ENCODE measurements around the gene MVK.

The MVK gene

GRCh38 chr12:109567967-109568366, 5.6 kb upstream of the MVK start:
- no peak for DNase-seq

GRCh38 chr12:109568486-109568885, 5.1 kb upstream of the MVK start:
- DNase-seq: no peak

DNA sequence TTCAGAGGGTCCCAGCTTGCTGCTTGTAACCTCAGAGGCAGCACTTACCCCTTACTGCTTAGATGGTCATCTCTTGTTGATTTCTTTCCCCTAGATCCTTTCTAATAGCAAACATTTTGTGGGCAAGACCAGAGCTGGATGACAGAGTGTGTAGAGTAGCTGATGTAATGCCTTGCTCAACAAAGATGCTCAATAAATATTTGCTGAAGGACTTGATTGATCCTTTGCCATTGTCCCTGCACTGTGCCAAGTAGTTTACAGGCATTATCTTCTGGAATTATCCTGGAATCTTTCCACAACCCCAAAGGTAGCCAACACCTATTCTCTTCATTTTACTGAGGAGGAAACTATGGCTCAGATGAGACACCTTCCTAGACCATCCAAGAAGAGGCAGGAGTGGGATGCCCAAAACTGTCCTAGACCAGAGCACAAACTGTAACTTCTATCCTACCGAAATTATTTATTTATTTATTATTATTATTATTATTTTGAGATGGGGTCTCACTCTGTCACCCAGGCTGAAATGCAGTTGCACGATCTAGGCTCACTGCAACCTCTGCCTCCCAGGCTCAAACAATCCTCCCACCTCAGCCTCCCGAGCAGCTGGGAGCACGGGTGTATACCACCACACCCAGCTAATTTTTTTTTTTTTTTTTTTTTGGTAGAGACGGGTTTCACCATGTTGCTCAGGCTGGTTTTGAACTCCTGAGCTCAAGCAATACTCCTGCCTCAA, 1.7 kb upstream of the MVK start:
- no peak for DNase-seq

- DNase-seq: no peak
Measured at GRCh38 chr12:109572506-109572845, 1.1 kb upstream of the MVK start.

GRCh38 chr12:109573914-109574244, 285 bp downstream of the MVK start:
- no peak for DNase-seq

- no peak for DNase-seq
Measured at GRCh38 chr12:109575683-109576082, 2.1 kb downstream of the MVK start.

DNA sequence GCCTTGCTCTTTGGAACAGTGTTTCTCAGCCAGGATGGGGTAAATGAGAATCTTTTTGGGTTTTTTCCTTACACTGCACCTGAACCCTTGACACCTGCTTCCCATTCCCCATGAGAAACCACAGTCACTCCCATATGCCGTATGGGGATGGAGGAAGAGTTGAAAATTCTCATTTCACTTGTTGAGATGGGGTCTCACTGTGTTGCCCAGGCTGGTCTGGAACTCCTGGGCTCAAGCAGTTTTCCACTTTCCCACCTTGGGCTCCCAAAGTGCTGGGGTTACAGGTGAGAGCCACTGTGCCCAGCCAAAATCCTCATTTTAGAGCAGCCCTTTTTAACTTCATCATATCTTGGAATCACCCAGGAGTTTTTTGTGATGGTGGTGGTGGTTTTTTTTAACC, 3.7 kb downstream of the MVK start:
- no peak for DNase-seq

DNA sequence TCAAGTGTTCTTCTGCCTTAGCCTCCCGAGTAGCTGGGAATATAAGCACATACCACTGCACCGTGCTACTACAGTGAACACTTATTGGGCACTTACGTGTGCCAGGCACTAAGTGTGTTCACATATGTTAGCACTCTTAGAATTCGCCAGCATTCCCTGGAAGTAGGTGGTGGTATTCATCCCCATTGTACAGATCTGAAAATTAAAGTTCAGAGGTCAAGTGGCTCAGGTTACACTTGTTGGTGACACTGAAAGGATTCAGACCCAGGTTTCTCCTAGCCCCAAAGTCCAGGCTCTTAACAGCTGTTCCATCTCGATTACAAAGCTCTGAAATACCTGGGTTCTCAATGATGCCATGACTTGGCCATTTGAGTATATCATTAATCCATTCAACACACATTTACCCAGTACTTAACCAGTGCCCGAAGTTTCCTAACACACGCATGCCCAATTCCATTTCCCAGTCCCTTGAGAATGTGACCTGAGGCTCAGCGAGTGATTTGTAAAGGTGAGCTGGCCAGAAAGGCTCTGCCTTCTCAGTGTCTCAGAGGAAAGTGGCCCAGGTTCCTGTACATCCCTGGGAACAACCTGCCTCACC, 4.8 kb downstream of the MVK start:
- DNase-seq: no peak

- no peak for DNase-seq
Measured at GRCh38 chr12:109579639-109580038, 6.0 kb downstream of the MVK start.

DNA sequence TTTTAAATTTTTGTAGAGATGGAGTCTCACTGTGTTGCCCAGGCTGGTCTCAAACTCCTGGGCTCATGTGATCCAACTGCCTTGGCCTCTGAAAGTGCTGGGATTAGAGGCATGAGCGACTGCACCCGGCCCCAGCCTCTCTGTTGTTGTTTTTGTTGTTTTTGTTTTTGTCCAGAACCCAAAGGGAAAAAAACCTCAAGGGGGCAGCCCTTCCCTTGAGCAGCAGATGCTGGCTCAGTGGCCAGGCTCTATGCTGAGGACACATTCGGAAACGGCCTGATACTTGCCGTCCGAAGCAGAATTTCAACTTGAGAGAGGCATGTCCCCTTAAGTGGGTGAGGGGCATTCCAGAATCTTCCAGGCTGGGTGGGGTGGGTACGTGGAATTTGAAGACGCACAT, 6.7 kb downstream of the MVK start:
- no peak for DNase-seq

DNA sequence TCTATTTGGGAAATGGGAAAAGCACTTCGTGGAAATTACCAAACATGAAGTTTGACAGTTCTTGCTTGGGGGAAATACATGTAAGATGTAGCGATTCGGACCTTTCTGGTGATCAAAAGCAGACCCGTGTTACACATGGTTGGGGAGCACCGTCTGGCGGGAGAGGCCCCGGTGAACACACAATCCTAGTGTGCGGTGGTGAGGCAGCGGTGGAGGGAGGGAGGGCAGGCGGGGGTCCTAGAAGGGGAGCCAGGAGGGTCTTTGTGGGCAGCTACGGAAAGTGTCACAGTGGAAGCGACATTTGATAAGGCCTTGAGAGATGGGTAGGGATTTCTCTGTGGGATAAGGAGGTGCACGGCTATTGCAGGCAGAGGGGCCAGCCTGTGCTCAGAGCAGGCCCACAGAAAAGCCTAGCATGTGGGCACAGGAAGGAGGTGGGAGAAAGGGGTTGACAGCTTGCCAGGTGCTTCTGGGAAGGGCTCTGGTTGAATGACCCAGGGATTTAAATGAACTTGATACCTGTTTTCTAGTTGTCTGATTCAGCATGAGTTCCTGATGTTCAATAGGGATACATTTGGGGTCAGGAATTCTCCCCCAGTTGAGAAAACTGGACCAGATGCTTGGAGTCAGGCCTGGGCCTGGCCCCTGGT, 7.2 kb downstream of the MVK start:
- no peak for DNase-seq

DNA sequence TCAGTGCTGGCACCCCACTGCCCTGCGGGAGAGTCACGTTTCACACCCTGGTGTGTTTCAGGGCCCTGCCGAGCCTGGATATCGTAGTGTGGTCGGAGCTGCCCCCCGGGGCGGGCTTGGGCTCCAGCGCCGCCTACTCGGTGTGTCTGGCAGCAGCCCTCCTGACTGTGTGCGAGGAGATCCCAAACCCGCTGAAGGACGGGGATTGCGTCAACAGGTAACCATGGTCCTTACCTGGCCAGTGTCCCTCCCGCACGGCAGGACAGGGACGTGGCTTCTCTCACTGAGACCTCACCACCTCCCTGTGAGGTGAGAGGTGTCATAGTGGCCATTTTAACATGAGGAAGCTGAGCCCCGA, 7.7 kb downstream of the MVK start:
- no peak for DNase-seq

- DNase-seq: no peak
Measured at GRCh38 chr12:109581856-109582255, 8.3 kb downstream of the MVK start.

DNA sequence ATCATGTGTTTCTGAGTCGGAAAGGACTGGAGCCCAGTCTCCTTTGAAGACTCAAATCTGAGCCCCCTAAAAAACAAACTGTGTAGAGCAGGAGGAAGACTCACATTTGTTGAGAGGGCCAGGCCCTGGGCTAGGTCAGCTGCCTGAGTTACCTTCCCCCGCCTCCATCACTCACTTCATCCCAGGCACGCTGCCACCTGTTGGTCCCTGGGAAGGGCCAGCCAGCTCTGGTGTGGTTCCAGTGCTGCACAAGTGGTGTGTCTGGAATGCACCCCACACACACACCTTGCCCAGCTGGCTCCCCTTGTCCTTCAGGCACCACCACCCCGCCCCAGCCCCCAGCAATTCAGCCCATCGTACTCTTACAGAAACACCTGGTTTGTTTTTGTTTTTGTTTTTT, 9.0 kb downstream of the MVK start:
- DNase-seq: no peak

DNA sequence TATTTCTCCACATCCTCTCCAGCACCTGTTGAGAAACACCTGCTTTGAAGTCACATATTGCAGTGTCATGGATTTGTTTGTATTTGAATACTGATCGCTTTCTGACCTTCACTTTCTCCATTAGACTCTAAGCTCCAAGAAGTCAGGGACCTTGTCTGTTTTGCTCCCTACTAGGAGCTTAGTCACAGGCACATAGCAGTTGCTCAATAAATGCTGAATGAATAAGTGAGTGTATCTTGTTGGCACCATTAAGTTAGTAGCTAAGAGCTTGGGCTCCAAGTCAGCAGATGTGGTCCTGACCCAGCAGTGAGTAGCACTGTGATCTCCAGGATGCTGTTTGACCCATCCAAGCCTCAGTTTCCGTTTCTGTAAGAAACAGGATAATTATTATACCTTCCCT, 10.1 kb downstream of the MVK start:
- DNase-seq: no peak

DNA sequence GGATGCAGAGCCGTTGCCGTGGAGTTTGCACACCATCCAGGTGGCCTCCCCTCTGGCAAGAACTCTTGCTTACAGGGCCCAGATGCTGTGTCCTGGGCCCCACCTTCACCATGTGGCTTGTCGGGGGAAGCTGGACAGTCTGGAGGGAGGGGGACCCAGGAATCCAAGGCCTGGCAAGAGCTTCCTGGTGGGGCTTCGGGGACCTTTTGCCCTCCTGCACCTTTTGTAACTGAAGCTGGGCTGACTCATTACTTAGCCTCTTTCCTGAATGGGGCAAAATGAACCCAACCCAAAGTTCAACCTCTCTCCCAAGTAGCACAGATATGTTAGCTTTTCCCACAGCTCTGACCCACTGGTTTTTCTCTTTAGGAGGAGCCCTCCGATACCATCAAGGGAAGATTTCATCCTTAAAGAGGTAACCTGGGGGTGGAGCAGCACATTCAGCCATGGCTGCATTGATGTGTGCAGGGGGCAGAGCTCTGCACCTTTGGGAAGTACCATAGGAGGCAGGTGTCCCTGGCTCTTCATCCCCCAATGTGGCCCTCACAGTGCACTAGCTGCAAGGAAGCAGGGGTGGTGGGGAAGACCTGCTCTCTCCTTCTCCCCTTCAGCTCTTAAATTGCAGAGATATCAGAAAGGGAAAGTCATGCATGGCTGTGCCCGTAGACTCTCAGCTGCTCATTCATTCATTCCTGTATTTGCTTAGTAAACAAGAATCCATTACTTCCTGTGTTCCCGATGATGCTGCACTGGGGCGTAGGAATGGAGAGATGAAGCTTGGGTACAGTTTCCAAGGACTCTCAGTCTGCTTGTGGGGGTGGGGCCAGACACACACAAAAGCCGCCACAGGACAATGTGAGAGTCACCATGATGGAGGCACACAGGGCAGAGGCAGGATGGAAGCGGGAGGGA, 13.0 kb downstream of the MVK start:
- DNase-seq: no peak

- no peak for DNase-seq
Measured at GRCh38 chr12:109587921-109588320, 14.3 kb downstream of the MVK start.

DNA sequence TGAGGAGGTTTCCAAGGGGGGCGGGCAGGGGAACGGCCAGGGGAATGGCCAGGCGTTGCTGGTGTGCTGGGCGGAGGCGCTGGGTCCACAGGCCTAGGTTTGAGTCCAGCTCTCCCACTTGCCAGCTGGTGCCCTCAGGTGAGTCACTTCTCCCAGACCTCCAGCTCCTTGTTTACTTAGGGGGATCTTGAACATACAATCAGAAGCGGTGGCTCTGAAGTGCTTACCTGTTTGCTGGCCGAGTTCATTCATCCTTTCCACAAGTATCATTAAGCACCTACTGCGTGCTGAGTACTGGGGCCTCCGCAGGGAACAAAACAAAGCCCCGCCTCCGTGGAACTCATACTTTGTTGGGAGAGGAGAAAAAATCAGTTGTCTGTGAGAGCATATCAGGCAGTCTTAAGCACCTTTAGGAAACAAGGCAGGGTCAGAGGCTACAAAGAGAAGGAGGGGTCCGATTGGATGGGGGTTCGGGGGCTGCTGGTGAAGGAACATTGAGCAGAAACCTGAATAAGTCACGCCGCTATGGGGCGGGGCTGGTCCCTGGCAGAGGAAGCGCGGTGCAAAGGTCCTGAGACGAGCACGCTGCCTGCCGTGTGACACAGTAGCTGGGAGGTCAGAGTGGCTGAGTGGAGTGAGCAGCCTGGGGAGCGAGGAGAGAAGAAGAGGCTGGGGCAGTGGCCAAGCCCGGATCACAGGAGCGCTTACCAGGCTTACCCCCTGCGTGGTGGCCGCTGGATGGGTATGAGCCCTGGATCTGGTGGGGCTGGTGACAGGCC, 15.1 kb downstream of the MVK start:
- no peak for DNase-seq

GRCh38 chr12:109589240-109589590, 15.6 kb downstream of the MVK start:
- DNase-seq: no peak

DNA sequence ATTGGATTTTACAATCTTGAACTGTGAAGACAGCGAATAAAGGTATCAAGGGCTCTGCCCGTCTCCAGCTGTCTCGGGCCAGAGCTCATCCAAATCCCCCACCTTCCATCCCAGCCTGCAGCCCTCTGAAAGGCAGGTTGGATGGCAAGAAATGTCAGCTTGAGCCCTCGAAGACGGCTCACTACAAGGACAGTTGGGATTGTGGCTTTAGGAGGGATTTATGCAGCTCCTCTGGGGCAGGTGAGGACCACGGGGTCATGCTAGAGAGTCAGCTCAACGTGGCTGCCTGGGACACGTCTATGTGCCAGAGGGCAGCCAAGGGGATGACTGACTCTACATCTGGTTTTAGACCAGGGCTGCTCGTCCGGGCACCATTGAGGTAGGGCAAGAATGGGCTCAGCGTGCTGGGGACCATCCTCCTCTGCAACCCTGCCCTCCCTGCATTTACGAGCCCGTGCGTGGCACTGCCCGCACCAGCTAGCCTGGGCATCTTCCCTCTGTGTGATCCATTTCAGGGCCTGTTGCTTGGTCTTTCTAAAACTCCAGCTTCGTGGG, 16.2 kb downstream of the MVK start:
- no peak for DNase-seq

- DNase-seq: no peak
Measured at GRCh38 chr12:109590566-109590965, 17.0 kb downstream of the MVK start.

- no peak for DNase-seq
Measured at GRCh38 chr12:109591041-109591440, 17.4 kb downstream of the MVK start.

Data from 8988T (cell line).